HG03280 (cell line): ENCODE measurements around the gene TTLL11.

Source experiments
- ATAC-seq: cut with Tn5 transposase; IDR thresholded peaks from one replicate; pipeline ENCODE4 v1.9.1; 2021; ENCODE audit warnings: mild to moderate bottlenecking, moderate library complexity; ENCODE audit not compliant: unreplicated experiment

TTLL11 gene

GRCh38 chr9:121840838-121841760 lies 252.0 kb downstream of the TTLL11 start:
- no peak for ATAC-seq

GRCh38 chr9:121839726-121840500 lies 253.2 kb downstream of the TTLL11 start:
- ATAC-seq: no peak

- no peak for ATAC-seq
Measured at GRCh38 chr9:121838746-121839669, 254.1 kb downstream of the TTLL11 start.

- ATAC-seq: no peak
Measured at GRCh38 chr9:121837113-121837961, 255.8 kb downstream of the TTLL11 start.

- ATAC-seq: no peak
Measured at GRCh38 chr9:121836366-121836885, 256.7 kb downstream of the TTLL11 start.

GRCh38 chr9:121835587-121836365 lies 257.3 kb downstream of the TTLL11 start:
- ATAC-seq: no peak

DNA sequence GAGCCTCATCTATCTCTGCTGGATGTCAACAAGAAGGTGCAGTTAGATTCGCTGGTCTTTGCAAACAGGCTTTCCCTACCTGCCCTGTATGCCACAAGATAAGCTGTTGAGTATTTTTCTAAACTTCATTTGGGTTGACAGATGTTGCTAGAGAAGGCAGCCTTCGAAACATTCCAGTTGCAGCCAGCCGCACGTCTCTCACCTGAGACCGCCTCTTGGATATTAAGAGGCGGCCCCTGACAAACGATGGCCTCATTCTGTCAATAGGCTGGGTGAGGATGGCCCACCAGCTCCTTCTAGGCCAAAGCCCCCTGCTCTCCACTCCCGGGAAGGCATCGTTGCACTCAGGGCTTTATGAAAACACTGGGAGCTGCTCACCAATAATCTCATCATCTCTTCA lies 260.0 kb downstream of the TTLL11 start:
- ATAC-seq: no peak

GRCh38 chr9:121831869-121832268 lies 261.2 kb downstream of the TTLL11 start:
- ATAC-seq: no peak

DNA sequence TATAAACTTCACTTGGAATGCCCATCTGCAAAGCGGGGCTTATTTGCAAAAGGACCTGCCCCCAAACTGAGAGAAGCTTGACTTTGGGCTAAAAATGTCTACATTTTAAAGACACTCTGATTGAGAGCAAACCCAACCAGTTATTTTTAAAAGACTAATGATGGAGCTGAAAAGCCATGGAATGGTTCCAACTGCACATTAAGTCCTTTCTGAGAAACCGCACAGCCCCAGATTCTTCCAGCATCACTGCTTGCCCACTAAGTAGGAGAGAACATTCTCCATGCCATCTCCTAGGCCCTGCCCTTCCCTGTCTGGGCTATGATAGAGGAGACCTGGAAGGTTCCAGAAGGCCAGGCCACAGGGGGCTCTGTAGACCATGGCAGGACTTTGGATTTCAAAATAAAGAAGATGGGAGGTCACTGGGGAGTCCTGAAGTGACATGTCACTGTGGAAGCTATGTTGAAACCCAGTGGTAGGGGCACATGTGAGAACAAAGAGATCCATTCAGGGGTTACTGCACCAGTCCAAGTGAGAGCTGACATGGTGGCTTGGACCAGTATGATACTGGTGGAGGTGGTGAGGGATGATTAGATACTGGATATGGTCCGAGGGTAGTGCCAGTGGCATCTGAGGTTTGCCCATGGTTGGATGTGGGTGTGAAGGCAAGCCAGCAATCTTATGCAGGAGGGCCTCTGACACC lies 262.5 kb downstream of the TTLL11 start:
- no peak for ATAC-seq

DNA sequence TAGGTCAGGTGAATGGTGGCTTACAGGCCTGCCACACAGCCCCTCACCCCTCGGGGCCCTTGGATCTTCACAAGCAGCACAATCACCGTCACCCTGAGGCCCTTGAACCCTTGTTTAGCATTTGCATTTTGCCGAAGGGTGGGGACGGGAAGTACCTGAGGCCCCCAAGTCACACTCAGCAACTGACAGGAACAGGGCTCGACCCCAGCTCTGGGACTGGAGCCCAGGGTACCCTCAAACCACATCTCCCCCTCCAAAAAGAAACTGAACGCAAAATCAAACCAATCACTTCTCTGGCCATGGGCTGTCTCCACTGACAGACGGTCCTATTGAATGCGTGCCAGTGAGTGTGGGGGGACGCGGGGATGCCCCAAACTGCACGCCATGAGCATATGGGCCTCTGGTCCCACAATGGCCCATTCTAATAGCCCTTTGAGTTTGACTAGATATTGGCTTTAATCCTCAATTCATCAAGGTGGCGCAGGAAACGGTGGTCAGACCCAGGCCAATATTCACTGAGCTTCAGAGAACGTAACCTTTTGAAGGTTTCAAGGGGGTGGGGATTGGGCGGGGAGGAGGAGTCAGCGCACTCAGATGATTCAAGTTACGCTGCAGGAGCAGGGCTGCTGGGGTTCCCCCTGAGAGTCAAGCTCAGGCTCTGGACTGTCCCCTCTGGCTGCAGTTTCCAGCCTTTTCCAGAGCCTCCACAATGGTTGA lies 265.7 kb downstream of the TTLL11 start:
- ATAC-seq: no peak

DNA sequence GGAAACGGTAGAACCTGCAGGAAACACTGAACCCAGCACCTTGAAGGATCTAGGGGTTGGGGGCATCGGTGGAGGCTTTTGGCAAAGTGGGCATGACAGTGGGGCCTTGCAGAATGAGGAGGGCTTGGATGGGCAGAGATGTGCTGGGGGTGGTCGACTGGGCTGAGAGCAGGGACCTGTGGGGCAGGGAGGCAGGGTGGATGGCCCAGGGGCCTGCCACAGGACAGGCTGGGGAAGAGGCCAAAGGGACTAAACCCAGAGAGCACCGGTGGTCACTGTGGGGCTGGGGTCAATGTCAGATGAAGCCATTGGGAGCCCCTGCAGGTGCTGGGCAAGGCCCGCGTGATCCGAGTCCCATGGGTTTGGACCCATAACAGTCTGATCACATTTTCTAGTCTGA lies 266.4 kb downstream of the TTLL11 start:
- no peak for ATAC-seq

DNA sequence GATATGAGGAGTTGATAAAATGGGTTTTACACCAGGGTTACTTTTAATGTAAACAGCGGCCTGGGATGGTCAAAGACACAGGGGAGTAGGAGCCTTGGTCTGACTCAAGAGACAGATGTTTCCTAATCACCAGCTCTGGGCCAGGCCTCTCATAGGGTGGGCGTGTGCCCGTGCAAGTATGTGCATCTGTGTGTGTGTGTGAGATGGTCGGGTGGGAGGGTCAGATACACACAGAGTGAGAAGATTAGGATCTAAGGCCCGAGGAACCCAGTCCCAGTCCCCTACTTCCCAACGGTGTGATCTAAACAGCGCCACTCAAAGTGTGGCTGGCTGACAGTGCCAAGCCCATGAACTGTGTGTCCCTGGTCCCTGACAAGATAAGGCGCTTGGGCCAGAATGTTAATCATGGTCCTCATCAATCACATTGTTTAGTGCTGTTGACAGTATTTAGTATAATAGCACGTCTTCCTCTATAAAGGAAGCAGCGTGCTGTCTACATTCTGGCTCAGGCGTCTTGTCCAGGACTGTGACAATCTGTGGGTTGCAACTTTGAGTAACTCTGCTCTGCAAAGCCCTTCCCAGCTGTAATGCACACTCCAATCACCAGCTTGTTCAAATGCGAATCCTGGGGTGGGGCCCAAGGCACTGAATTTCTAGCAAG lies 267.9 kb downstream of the TTLL11 start:
- ATAC-seq: no peak

GRCh38 chr9:121824651-121825030 lies 268.5 kb downstream of the TTLL11 start:
- no peak for ATAC-seq

DNA sequence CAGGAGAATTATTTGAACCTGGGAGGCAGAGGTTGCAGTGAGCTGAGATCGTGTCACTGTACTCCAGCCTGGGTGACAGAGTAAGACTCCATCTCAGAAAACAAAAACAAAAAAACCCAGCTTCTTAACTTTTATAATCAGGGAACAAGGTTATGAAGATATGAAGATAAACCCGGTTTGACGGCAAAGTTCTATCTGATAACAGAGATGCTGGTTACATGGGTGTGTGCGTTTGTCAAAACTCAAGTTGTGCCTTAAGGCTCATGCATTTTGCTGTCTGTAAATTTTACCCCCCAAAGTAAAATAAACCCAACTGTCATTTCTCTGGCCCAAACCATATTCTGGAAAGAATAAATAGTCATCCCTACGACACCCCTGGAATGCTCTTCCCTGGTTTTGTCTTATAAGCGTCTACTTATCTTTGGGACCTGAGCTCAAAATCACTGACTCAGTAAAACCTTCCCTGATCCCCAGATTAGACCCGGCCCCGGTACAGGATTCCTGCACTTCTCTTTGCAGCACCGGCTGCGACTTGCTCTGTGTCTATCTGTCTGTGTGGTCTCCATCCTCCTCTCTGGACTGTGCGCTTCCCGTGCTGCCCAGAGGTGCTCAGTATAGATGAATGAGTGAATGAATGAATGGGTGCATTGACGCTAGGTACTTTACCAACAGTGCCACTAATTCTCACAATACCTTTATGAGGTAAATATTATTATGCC lies 269.5 kb downstream of the TTLL11 start:
- ATAC-seq: no peak

GRCh38 chr9:121822093-121823085 lies 270.7 kb downstream of the TTLL11 start:
- ATAC-seq: no peak
